Skeletal muscle tissue (tissue), 4 donors: ENCODE measurements around the gene SAYSD1. TPM values are rescaled to one million over a fixed set of nuclear protein-coding genes. Genes with fewer than 3 reads are reported as not detected.

Experiments
- H3K27ac ChIP-seq: one replicate; pipeline ENCODE4 v1.7.0; 2013; ENCODE audit warnings: mild to moderate bottlenecking, low read depth, low read length, inconsistent platforms
- H3K27me3 ChIP-seq, 3 donors: one replicate each; pipeline ENCODE4 v1.7.0; 2013; ENCODE audit warnings: low read length in 3 of 3; ENCODE audit not compliant: control insufficient read depth in 3 of 3, insufficient read depth in 3 of 3
- H3K36me3 ChIP-seq, 3 donors: one replicate each; pipeline ENCODE4 v1.7.0; 2013; ENCODE audit warnings: low read length in 3 of 3; ENCODE audit not compliant: control insufficient read depth in 3 of 3, insufficient read depth in 3 of 3
- H3K4me1 ChIP-seq, 3 donors: one replicate each; pipeline ENCODE4 v1.7.0; 2013; ENCODE audit warnings: low read length in 3 of 3, mild to moderate bottlenecking in 3 of 3; ENCODE audit not compliant: control insufficient read depth in 3 of 3, insufficient read depth in 3 of 3
- H3K4me3 ChIP-seq, 3 donors: one replicate each; pipeline ENCODE4 v1.7.0; 2013; ENCODE audit warnings: low read length in 3 of 3
- H3K9ac ChIP-seq, 3 donors: one replicate each; pipeline ENCODE4 v1.7.0; 2013; ENCODE audit warnings: low read length in 3 of 3, mild to moderate bottlenecking in 3 of 3, moderate library complexity in 2 of 3, low read depth in 1 of 3
- H3K9me3 ChIP-seq, 3 donors: one replicate each; pipeline ENCODE4 v1.7.0; 2013; ENCODE audit warnings: low read length in 3 of 3; ENCODE audit not compliant: control insufficient read depth in 3 of 3
- total RNA-seq: library from RNA; depleted of rRNA; stranded (reverse); fragments of >200 nt; gene quantifications from one replicate; pipeline ENCODE4 v1.2.3, GENCODE V29; 2014
- donor health status: Osteomylitis.

Gene SAYSD1
- total RNA-seq, 1 donor from 2014 or later, result 17.2 TPM

- peaks cover 15 to 23% (median 21%) of the 10 kb centered on the region in 3 donors for H3K4me1 ChIP-seq
- no peaks in the 10 kb centered on the region for H3K9me3 ChIP-seq
- no peak overlapping the region for H3K27ac ChIP-seq
- H3K4me3 ChIP-seq, result no peak overlapping the region
- no peak overlapping the region for H3K9ac ChIP-seq
- no peaks in the 10 kb centered on the region for H3K36me3 ChIP-seq
- H3K27me3 ChIP-seq, result peaks cover 0 to 5% (median 0%) of the 10 kb centered on the region in 3 donors
These were observed 21.8 kb downstream of the SAYSD1 start for GRCh38 chr6:39093149-39093708.

- H3K4me1 ChIP-seq, result peaks cover 26 to 34% (median 31%) of the 10 kb centered on the region in 3 donors
These were observed 22.9 kb downstream of the SAYSD1 start for GRCh38 chr6:39092124-39092523.

GRCh38 chr6:39091220-39091619 is 23.8 kb downstream of the SAYSD1 start:
- no peaks in the 10 kb centered on the region for H3K9me3 ChIP-seq
- H3K27me3 ChIP-seq, result peaks cover 0 to 5% (median 0%) of the 10 kb centered on the region in 3 donors
- no peak overlapping the region for H3K27ac ChIP-seq
- peaks cover 35 to 44% (median 40%) of the 10 kb centered on the region in 3 donors for H3K4me1 ChIP-seq
- H3K36me3 ChIP-seq, result no peaks in the 10 kb centered on the region
- H3K4me3 ChIP-seq, result no peak overlapping the region
- no peak overlapping the region for H3K9ac ChIP-seq

More at GRCh38 chr6:39092124-39092523, 22.9 kb downstream of the SAYSD1 start:
- no peaks in the 10 kb centered on the region for H3K36me3 ChIP-seq
- H3K9ac ChIP-seq, result no peak overlapping the region
- peaks cover 0 to 5% (median 0%) of the 10 kb centered on the region in 3 donors for H3K27me3 ChIP-seq
- no peak overlapping the region for H3K27ac ChIP-seq
- no peak overlapping the region for H3K4me3 ChIP-seq
- H3K9me3 ChIP-seq, result no peaks in the 10 kb centered on the region

DNA sequence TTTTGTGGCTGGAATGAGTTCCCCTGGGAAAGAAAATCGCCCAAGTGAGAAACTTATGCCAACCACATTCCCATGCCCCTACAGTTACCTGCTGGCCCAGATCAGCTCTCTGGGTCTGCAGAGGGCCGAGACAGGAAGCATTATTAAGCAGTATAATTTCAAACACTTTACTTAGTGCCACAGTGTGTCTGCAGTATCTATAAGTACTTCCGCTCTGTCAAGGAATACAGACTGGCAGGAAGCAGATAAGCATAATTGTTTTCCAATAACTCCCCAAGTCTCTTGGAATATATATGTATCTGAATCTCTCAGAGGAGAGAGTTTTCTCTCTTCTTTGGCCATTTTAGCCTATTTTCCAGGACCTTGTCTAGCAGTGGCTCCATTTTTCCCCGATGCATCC is 24.9 kb downstream of the SAYSD1 start:
- Histone ChIP-seq H3K4me1 (peaks cover 37 to 48% (median 44%) of the 10 kb centered on the region in 3 donors), H3K27me3 (peaks cover 0 to 5% (median 0%) of the 10 kb centered on the region in 3 donors), H3K4me3 (no peak overlapping the region), H3K9ac (no peak overlapping the region), H3K36me3 (no peaks in the 10 kb centered on the region), H3K27ac (no peak overlapping the region), H3K9me3 (no peaks in the 10 kb centered on the region)

- H3K27ac ChIP-seq, result no peak overlapping the region
- no peaks in the 10 kb centered on the region for H3K9me3 ChIP-seq
- H3K9ac ChIP-seq, result no peak overlapping the region
- peaks cover 0 to 11% (median 5%) of the 10 kb centered on the region in 3 donors for H3K27me3 ChIP-seq
- peaks cover 37 to 50% (median 47%) of the 10 kb centered on the region in 3 donors for H3K4me1 ChIP-seq
- no peaks in the 10 kb centered on the region for H3K36me3 ChIP-seq
- H3K4me3 ChIP-seq, result peak overlapping the region in 1 of 3 donors; percentile 0
These were observed 26.7 kb downstream of the SAYSD1 start for GRCh38 chr6:39088331-39088730.

GRCh38 chr6:39087197-39087596 is 27.8 kb downstream of the SAYSD1 start:
- H3K36me3 ChIP-seq, result no peaks in the 10 kb centered on the region
- H3K9me3 ChIP-seq, result no peaks in the 10 kb centered on the region
- H3K9ac ChIP-seq, result no peak overlapping the region
- H3K4me3 ChIP-seq, result peak overlapping the region in 1 of 3 donors; percentile 3
- H3K27me3 ChIP-seq, result peaks cover 0 to 20% (median 5%) of the 10 kb centered on the region in 3 donors
- no peak overlapping the region for H3K27ac ChIP-seq
- peaks cover 37 to 50% (median 47%) of the 10 kb centered on the region in 3 donors for H3K4me1 ChIP-seq

DNA sequence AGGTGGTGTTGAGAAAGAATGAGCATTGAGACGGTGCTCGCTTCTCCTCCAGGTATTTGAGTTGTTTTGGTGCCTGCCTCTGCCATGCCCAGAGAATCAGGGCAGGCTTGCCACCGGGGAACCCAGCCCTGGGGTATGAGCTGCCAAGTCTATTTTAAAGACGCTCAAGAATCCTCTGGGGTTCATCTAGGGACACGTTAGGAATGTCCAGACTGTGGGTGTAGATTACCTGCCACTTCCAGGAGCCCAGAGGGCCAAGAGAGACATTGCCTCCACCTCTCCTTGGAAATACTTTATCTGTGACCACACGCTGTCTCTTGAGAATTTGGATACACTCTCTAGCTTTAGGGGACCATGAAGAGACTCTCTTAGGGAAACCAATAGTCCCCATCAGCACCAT is 28.3 kb downstream of the SAYSD1 start:
- Histone ChIP-seq H3K9me3 (no peaks in the 10 kb centered on the region), H3K27me3 (peaks cover 0 to 20% (median 5%) of the 10 kb centered on the region in 3 donors), H3K36me3 (no peaks in the 10 kb centered on the region), H3K27ac (no peak overlapping the region), H3K4me3 (no peak overlapping the region), H3K4me1 (peaks cover 37 to 50% (median 47%) of the 10 kb centered on the region in 3 donors), H3K9ac (peak overlapping the region in 1 of 3 donors; percentile 40)

GRCh38 chr6:39086294-39086693 is 28.7 kb downstream of the SAYSD1 start:
- no peak overlapping the region for H3K27ac ChIP-seq
- peaks cover 37 to 50% (median 47%) of the 10 kb centered on the region in 3 donors for H3K4me1 ChIP-seq
- H3K36me3 ChIP-seq, result no peaks in the 10 kb centered on the region
- no peaks in the 10 kb centered on the region for H3K9me3 ChIP-seq
- no peak overlapping the region for H3K4me3 ChIP-seq
- H3K27me3 ChIP-seq, result peaks cover 0 to 19% (median 5%) of the 10 kb centered on the region in 3 donors
- H3K9ac ChIP-seq, result peak overlapping the region in 1 of 3 donors; percentile 40

DNA sequence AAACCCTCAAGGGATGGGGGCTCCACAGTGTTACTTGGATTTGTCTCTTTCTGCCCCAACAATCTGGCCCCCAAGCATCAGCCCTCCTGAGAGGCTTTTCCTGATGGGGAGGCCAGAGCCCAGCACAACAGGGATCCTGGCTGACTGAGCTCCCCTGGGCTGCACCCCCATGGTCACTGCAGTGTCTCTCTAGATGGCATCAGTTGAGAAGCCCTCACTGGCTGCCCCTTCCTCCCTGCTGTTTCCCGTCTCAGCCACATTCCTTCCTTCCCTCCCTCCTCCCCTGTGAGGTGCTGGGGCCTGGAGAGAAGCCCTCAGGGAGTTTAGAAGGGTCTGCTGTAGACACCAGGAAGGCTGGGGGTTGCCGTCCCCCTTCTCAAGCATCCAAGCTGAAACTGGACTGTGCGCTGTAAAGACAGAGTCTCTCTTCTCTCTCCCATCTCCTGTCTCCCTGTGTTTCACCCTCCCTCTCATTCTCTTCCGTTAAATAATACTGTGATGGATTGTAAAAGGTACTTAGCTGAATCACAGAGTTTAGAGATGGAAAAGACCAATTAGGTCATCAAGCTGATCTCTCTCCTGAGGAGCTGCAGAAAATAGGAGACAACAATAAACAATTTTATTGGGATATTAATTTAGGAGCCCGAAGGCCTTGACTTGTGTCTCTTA is 29.7 kb downstream of the SAYSD1 start:
- no peaks in the 10 kb centered on the region for H3K36me3 ChIP-seq
- H3K9me3 ChIP-seq, result no peaks in the 10 kb centered on the region
- peaks cover 0 to 20% (median 5%) of the 10 kb centered on the region in 3 donors for H3K27me3 ChIP-seq
- no peak overlapping the region for H3K9ac ChIP-seq
- peaks cover 37 to 47% (median 45%) of the 10 kb centered on the region in 3 donors for H3K4me1 ChIP-seq
- H3K27ac ChIP-seq, result no peak overlapping the region
- H3K4me3 ChIP-seq, result no peak overlapping the region

- Histone ChIP-seq H3K4me3 (no peak overlapping the region), H3K9me3 (no peaks in the 10 kb centered on the region), H3K36me3 (no peaks in the 10 kb centered on the region), H3K9ac (no peak overlapping the region), H3K27me3 (peaks cover 0 to 19% (median 5%) of the 10 kb centered on the region in 3 donors), H3K27ac (no peak overlapping the region), H3K4me1 (peaks cover 35 to 40% (median 39%) of the 10 kb centered on the region in 3 donors)
These were observed 30.5 kb downstream of the SAYSD1 start for GRCh38 chr6:39084506-39084905.
